Astrocyte (in vitro differentiated cells and primary cell): Measurements from ENCODE around the gene SH3BP5L. TPM values are rescaled to one million over a fixed set of nuclear protein-coding genes. Genes with fewer than 3 reads are reported as not detected.
"Not testable (repeated sequence)": the region's sequence is repeated elsewhere in the genome, so short reads cannot be mapped to it uniquely, and the experiment has no call there.

Experiments used
- DNase-seq: peaks from one replicate; pipeline ENCODE4 v3.0.0-alpha.2; 2010; ENCODE audit warnings: low read depth
- FAIRE-seq: peaks from 2 replicates; lab custom pipeline; 2011; peaks lifted over from hg19 to GRCh38; lab: Jason Lieb, UNC
- H2AFZ ChIP-seq: 2 replicates; pipeline ENCODE4 v1.6.0; 2012; ENCODE audit warnings: low read depth, low read length, inconsistent platforms
- H3K27ac ChIP-seq: 2 replicates; pipeline ENCODE4 v1.5.1; 2011; ENCODE audit warnings: low read depth, low read length, inconsistent platforms
- H3K27me3 ChIP-seq: 2 replicates; pipeline ENCODE4 v1.6.0; 2011; ENCODE audit warnings: low read length, inconsistent platforms; ENCODE audit not compliant: insufficient read depth
- H3K36me3 ChIP-seq: 2 replicates; pipeline ENCODE4 v1.5.1; 2011; ENCODE audit warnings: low read length, inconsistent platforms; ENCODE audit not compliant: insufficient read depth
- H3K4me1 ChIP-seq: 2 replicates; pipeline ENCODE4 v1.5.1; 2011; ENCODE audit warnings: low read length, inconsistent platforms; ENCODE audit not compliant: insufficient read depth
- H3K4me2 ChIP-seq: 2 replicates; pipeline ENCODE4 v1.6.0; 2012; ENCODE audit warnings: low read length, inconsistent platforms
- H3K4me3 ChIP-seq: 2 replicates; pipeline ENCODE4 v1.5.1; 2011; ENCODE audit warnings: low read depth, mild to moderate bottlenecking, low read length, inconsistent platforms; ENCODE audit not compliant: insufficient read depth
- H3K79me2 ChIP-seq: 2 replicates; pipeline ENCODE4 v1.6.0; 2012; ENCODE audit warnings: mild to moderate bottlenecking, low read length, inconsistent platforms; ENCODE audit not compliant: insufficient read depth
- H3K9ac ChIP-seq: 2 replicates; pipeline ENCODE4 v1.6.0; 2012; ENCODE audit warnings: mild to moderate bottlenecking, low read length, inconsistent platforms
- H3K9me3 ChIP-seq: 2 replicates; pipeline ENCODE4 v1.5.1; 2012; ENCODE audit warnings: low read depth, mild to moderate bottlenecking, low read length, inconsistent platforms; ENCODE audit not compliant: insufficient read depth
- H4K20me1 ChIP-seq: 2 replicates; pipeline ENCODE4 v1.6.0; 2012; ENCODE audit warnings: low read length, inconsistent platforms; ENCODE audit not compliant: insufficient read depth
- H3K27ac Mint-ChIP-seq: one replicate; pipeline ENCODE4 v1.8.0; 2021; ENCODE audit warnings: mild to moderate bottlenecking, mixed read lengths; ENCODE audit not compliant: unreplicated experiment
- H3K27me3 Mint-ChIP-seq: one replicate; pipeline ENCODE4 v1.8.0; 2021; ENCODE audit warnings: low read depth, mixed read lengths; ENCODE audit not compliant: unreplicated experiment
- H3K36me3 Mint-ChIP-seq: one replicate; pipeline ENCODE4 v1.8.0; 2021; ENCODE audit warnings: low read depth, mixed read lengths; ENCODE audit not compliant: unreplicated experiment
- H3K4me1 Mint-ChIP-seq: one replicate; pipeline ENCODE4 v1.8.0; 2021; ENCODE audit warnings: low read depth, mixed read lengths; ENCODE audit not compliant: unreplicated experiment
- H3K4me3 Mint-ChIP-seq: one replicate; pipeline ENCODE4 v1.8.0; 2021; ENCODE audit warnings: mild to moderate bottlenecking, moderate library complexity, mixed read lengths; ENCODE audit not compliant: unreplicated experiment
- H3K9me3 Mint-ChIP-seq: one replicate; pipeline ENCODE4 v1.8.0; 2021; ENCODE audit warnings: mild to moderate bottlenecking, mixed read lengths; ENCODE audit not compliant: unreplicated experiment
- EZH2 ChIP-seq: IDR thresholded peaks from 2 replicates; pipeline ENCODE4 v1.6.1; 2012; ENCODE audit warnings: mild to moderate bottlenecking, low read length, inconsistent platforms; ENCODE audit not compliant: insufficient read depth
- total RNA-seq: library from RNA; stranded (reverse); gene quantifications from 2 replicates; pipeline ENCODE4 v1.2.1, GENCODE V29; 2021
- TF ChIP-seq, protein P1 (sequence below): IDR thresholded peaks from 2 replicates; pipeline ENCODE4 v1.5.1; 2011; ENCODE audit warnings: low read depth, mild to moderate bottlenecking, inconsistent platforms, low read length, moderate library complexity; ENCODE audit not compliant: insufficient read depth

The SH3BP5L gene
- total RNA-seq, 1 donor from 2014 or later = 37.7 TPM

DNA sequence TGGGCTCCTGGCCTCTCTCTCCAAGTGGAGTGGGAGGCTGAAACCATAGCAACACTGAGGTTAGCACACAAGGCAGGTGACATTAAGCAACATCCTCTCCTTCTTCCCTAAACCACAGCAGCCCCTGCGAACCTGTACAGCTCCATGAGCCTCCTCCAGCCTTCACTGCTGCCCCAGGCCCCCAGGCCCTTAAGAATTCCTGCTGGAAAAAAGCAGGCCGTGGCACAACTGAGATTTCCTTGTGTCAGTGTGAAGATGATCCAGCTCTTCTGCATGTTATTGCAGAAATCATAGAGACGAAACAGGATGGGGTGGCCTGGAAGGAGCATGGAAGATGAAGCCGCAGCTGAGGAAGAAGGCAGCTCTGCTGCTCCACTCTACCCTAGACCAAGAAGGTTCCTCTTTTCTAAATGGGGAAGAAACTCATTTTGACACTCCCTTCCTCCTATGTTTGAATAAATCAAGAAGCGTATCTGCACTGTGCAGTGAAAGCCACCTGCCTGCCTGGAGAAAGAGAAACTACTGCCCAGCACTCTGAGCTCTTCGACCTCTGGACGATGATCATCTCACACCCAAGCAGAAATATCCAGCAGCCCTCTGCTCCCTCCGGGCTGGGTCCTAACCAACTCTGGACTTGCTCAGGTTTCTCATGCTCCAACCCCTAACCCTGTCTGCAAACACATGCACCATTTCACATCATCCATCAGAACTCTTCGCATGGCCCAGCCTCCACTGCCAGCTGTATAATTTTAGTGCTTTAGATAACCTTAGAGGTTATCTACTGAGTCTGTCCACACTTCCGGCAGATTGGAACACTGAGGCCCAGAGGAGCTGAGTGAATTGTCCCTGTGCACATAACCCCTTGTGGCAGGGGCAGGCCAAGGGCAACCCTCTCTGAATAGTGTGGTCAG, 20.7 kb downstream of the SH3BP5L start:
- H3K4me1 Mint-ChIP-seq = no peaks in the 10 kb centered on the region
- Histone ChIP-seq H2AFZ (no peak overlapping the region), H4K20me1 (peaks cover 7% of the 10 kb centered on the region), H3K27me3 (no peaks in the 10 kb centered on the region), H3K4me1 (no peaks in the 10 kb centered on the region), H3K27ac (no peak overlapping the region), H3K79me2 (no peaks in the 10 kb centered on the region), H3K36me3 (no peaks in the 10 kb centered on the region), H3K4me2 (no peak overlapping the region), H3K9me3 (no peaks in the 10 kb centered on the region), H3K9ac (no peak overlapping the region), H3K4me3 (no peak overlapping the region)
- H3K36me3 Mint-ChIP-seq = peaks cover 2% of the 10 kb centered on the region
- peaks cover 3% of the 10 kb centered on the region for H3K9me3 Mint-ChIP-seq
- peaks cover 8% of the 10 kb centered on the region for H3K27me3 Mint-ChIP-seq
- TF ChIP-seq EZH2 = no peak
- TF ChIP-seq, protein P1, sequence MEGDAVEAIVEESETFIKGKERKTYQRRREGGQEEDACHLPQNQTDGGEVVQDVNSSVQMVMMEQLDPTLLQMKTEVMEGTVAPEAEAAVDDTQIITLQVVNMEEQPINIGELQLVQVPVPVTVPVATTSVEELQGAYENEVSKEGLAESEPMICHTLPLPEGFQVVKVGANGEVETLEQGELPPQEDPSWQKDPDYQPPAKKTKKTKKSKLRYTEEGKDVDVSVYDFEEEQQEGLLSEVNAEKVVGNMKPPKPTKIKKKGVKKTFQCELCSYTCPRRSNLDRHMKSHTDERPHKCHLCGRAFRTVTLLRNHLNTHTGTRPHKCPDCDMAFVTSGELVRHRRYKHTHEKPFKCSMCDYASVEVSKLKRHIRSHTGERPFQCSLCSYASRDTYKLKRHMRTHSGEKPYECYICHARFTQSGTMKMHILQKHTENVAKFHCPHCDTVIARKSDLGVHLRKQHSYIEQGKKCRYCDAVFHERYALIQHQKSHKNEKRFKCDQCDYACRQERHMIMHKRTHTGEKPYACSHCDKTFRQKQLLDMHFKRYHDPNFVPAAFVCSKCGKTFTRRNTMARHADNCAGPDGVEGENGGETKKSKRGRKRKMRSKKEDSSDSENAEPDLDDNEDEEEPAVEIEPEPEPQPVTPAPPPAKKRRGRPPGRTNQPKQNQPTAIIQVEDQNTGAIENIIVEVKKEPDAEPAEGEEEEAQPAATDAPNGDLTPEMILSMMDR = no peak
- H3K4me3 Mint-ChIP-seq = no peak overlapping the region
- no peak overlapping the region for H3K27ac Mint-ChIP-seq
- FAIRE-seq (no peak), DNase-seq (no peak)

DNA sequence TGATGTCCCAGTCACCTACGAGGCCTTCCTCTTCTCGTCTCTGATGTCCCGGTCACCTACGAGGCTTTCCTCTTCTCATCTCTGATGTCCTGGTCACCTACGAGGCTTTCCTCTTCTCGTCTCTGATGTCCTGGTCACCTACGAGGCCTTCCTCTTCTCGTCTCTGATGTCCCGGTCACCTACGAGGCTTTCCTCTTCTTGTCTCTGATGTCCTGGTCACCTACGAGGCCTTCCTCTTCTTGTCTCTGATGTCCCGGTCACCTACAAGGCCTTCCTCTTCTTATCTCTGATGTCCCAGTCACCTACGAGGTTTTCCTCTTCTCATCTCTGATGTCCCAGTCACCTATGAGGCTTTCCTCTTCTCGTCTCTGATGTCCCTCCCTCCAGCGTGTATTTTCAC, 22.2 kb downstream of the SH3BP5L start:
- H3K9me3 Mint-ChIP-seq, H2AFZ ChIP-seq, H3K9me3 ChIP-seq, H3K4me2 ChIP-seq, DNase-seq, H3K27me3 Mint-ChIP-seq, H3K4me3 ChIP-seq, H3K36me3 Mint-ChIP-seq, H3K4me3 Mint-ChIP-seq, H3K4me1 ChIP-seq, H3K27ac Mint-ChIP-seq, H3K27me3 ChIP-seq, H3K4me1 Mint-ChIP-seq, H3K79me2 ChIP-seq, FAIRE-seq, H3K36me3 ChIP-seq, H4K20me1 ChIP-seq, H3K27ac ChIP-seq, H3K9ac ChIP-seq: not testable (repeated sequence)

DNA sequence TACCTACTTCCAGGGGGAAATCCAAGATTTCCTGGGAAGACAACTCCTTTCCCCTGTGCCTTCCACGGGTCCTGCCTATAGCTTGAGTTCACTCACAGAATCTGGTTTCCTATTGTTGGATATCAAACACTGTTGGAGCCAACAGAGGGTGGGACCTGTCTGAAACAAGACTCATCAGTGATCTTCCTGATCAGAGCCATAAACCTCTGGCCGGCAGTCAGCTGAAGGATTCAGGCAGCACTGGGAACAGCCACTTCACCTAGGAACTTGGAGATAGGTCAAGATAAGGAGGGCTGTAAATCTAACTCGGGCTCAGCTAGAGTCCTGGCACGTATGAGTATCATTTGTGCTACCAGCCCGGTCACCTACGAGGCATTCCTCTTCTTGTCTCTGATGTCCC, 23.3 kb downstream of the SH3BP5L start:
- no peak overlapping the region for H2AFZ ChIP-seq
- H3K9me3 ChIP-seq = no peaks in the 10 kb centered on the region
- H3K79me2 ChIP-seq = no peaks in the 10 kb centered on the region
- DNase-seq (no peak), FAIRE-seq (no peak)
- no peaks in the 10 kb centered on the region for H3K27me3 ChIP-seq
- no peaks in the 10 kb centered on the region for H3K4me1 ChIP-seq
- no peak overlapping the region for H3K4me2 ChIP-seq
- H4K20me1 ChIP-seq = no peaks in the 10 kb centered on the region
- no peak overlapping the region for H3K4me3 ChIP-seq
- no peaks in the 10 kb centered on the region for H3K36me3 ChIP-seq
- H3K4me3 Mint-ChIP-seq = no peak overlapping the region
- H3K27ac ChIP-seq = no peak overlapping the region
- H3K27me3 Mint-ChIP-seq = peaks cover 8% of the 10 kb centered on the region
- peaks cover 3% of the 10 kb centered on the region for H3K9me3 Mint-ChIP-seq
- H3K9ac ChIP-seq = no peak overlapping the region
- H3K4me1 Mint-ChIP-seq = no peaks in the 10 kb centered on the region
- H3K27ac Mint-ChIP-seq = no peak overlapping the region
- TF ChIP-seq, protein P1 = no peak
- TF ChIP-seq EZH2 = no peak
- peaks cover 2% of the 10 kb centered on the region for H3K36me3 Mint-ChIP-seq
